ENCODE results near the gene FGR. TPM values are rescaled to one million over a fixed set of nuclear protein-coding genes. Genes with fewer than 3 reads are reported as not detected.
A peak's percentile ranks its signal among the peaks of the same experiment; 100 is the strongest.

The FGR gene
- total and polyA plus RNA-seq, 2 of the 13 experiments (the other 11 are each of a cell fraction or from before 2014, with no cell fraction given), result not detected

DNA sequence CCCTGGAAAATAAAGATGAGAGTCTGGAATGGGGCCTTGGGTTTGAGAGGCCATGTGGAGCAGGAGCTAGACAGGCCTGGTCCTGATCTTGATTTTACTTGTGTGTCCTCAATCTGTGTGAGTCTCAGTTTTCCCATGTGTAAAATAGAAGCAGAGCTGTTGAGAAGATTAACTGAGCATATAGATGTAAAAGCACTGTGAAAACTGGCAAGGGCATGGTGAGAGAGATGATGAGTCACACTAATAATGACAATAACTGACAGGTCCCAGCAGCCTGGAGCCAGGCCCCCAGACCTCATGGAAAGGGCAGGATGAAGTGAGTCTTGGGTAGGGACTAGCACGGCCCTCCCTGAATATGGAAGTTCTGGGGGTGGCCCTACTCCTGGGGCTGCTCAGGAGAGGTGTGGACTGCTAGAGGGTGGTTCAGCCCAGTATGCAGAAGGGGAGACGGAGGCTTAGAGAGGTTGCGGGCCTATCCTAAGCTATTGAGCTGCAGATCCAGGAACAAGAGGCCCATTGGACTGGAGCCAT lies 28.2 kb downstream of the FGR start (continued):
- TF ChIP-seq, protein P1, sequence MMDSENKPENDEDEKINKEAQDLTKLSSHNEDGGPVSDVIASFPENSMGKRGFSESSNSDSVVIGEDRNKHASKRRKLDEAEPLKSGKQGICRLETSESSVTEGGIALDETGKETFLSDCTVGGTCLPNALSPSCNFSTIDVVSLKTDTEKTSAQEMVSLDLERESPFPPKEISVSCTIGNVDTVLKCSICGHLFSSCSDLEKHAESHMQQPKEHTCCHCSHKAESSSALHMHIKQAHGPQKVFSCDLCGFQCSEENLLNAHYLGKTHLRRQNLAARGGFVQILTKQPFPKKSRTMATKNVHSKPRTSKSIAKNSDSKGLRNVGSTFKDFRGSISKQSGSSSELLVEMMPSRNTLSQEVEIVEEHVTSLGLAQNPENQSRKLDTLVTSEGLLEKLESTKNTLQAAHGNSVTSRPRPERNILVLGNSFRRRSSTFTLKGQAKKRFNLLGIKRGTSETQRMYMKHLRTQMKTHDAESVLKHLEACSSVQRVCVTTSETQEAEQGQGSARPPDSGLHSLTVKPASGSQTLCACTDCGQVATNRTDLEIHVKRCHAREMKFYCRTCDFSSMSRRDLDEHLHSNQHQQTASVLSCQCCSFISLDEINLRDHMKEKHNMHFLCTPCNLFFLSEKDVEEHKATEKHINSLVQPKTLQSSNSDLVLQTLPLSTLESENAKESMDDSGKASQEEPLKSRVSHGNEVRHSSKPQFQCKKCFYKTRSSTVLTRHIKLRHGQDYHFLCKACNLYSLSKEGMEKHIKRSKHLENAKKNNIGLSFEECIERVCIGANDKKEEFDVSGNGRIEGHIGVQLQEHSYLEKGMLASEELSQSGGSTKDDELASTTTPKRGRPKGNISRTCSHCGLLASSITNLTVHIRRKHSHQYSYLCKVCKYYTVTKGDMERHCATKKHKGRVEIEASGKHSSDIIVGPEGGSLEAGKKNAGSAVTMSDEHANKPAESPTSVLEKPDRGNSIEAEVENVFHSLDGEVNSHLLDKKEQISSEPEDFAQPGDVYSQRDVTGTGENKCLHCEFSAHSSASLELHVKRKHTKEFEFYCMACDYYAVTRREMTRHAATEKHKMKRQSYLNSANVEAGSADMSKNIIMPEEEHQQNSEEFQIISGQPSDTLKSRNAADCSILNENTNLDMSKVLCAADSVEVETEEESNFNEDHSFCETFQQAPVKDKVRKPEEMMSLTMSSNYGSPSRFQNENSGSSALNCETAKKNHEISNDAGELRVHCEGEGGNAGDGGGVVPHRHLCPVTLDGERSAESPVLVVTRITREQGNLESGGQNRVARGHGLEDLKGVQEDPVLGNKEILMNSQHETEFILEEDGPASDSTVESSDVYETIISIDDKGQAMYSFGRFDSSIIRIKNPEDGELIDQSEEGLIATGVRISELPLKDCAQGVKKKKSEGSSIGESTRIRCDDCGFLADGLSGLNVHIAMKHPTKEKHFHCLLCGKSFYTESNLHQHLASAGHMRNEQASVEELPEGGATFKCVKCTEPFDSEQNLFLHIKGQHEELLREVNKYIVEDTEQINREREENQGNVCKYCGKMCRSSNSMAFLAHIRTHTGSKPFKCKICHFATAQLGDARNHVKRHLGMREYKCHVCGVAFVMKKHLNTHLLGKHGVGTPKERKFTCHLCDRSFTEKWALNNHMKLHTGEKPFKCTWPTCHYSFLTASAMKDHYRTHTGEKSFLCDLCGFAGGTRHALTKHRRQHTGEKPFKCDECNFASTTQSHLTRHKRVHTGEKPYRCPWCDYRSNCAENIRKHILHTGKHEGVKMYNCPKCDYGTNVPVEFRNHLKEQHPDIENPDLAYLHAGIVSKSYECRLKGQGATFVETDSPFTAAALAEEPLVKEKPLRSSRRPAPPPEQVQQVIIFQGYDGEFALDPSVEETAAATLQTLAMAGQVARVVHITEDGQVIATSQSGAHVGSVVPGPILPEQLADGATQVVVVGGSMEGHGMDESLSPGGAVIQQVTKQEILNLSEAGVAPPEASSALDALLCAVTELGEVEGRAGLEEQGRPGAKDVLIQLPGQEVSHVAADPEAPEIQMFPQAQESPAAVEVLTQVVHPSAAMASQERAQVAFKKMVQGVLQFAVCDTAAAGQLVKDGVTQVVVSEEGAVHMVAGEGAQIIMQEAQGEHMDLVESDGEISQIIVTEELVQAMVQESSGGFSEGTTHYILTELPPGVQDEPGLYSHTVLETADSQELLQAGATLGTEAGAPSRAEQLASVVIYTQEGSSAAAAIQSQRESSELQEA (CRISPR knock-in tag; IDR thresholded peaks at IDR 0.05; ENCODE audit: not compliant biosample characterization), result no peak
- peak; percentile 14; the same call in 1 of the 2 replicates for TF ChIP-seq ZNF629 (CRISPR knock-in tag; conservative IDR thresholded peaks at IDR 0.05)
- TF ChIP-seq ZNF678 (CRISPR knock-in tag; IDR thresholded peaks at IDR 0.05), result no peak
- TF ChIP-seq KAT7 (CRISPR knock-in tag; IDR thresholded peaks at IDR 0.05; ENCODE audit: borderline replicate concordance), result no peak
- no peak for TF ChIP-seq ZFP90 (CRISPR knock-in tag; IDR thresholded peaks at IDR 0.05; ENCODE audit: borderline replicate concordance)
- TF ChIP-seq, protein P2, sequence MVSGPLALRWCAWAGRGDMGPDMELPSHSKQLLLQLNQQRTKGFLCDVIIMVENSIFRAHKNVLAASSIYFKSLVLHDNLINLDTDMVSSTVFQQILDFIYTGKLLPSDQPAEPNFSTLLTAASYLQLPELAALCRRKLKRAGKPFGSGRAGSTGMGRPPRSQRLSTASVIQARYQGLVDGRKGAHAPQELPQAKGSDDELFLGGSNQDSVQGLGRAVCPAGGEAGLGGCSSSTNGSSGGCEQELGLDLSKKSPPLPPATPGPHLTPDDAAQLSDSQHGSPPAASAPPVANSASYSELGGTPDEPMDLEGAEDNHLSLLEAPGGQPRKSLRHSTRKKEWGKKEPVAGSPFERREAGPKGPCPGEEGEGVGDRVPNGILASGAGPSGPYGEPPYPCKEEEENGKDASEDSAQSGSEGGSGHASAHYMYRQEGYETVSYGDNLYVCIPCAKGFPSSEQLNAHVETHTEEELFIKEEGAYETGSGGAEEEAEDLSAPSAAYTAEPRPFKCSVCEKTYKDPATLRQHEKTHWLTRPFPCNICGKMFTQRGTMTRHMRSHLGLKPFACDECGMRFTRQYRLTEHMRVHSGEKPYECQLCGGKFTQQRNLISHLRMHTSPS (CRISPR knock-in tag; IDR thresholded peaks at IDR 0.05; ENCODE audit: low read depth), result 0 out of 2 replicates have a peak, but pooled peaks have one; percentile 60
- TF ChIP-seq, protein P3, sequence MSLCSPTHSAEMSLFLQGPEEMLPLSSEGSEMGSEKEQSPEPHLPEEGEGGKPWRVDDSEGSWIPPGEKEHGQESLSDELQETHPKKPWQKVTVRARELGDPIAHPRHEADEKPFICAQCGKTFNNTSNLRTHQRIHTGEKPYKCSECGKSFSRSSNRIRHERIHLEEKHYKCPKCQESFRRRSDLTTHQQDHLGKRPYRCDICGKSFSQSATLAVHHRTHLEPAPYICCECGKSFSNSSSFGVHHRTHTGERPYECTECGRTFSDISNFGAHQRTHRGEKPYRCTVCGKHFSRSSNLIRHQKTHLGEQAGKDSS (CRISPR knock-in tag; IDR thresholded peaks at IDR 0.05; ENCODE audit: borderline replicate concordance, low read depth), result 0 out of 2 replicates have a peak, but pooled peaks have one; percentile 29
- no peak for TF ChIP-seq AGO2 (optimal IDR thresholded peaks at IDR 0.05; ENCODE audit: low read depth, low read length)
- no peak for TF ChIP-seq KDM5B (CRISPR knock-in tag; IDR thresholded peaks at IDR 0.05; ENCODE audit: borderline replicate concordance)
- no peak for TF ChIP-seq NR2F1 (CRISPR knock-in tag; IDR thresholded peaks at IDR 0.05)
- no peak for TF ChIP-seq ZKSCAN8 (CRISPR knock-in tag; IDR thresholded peaks at IDR 0.05; ENCODE audit: borderline replicate concordance)
- TF ChIP-seq, protein P4, sequence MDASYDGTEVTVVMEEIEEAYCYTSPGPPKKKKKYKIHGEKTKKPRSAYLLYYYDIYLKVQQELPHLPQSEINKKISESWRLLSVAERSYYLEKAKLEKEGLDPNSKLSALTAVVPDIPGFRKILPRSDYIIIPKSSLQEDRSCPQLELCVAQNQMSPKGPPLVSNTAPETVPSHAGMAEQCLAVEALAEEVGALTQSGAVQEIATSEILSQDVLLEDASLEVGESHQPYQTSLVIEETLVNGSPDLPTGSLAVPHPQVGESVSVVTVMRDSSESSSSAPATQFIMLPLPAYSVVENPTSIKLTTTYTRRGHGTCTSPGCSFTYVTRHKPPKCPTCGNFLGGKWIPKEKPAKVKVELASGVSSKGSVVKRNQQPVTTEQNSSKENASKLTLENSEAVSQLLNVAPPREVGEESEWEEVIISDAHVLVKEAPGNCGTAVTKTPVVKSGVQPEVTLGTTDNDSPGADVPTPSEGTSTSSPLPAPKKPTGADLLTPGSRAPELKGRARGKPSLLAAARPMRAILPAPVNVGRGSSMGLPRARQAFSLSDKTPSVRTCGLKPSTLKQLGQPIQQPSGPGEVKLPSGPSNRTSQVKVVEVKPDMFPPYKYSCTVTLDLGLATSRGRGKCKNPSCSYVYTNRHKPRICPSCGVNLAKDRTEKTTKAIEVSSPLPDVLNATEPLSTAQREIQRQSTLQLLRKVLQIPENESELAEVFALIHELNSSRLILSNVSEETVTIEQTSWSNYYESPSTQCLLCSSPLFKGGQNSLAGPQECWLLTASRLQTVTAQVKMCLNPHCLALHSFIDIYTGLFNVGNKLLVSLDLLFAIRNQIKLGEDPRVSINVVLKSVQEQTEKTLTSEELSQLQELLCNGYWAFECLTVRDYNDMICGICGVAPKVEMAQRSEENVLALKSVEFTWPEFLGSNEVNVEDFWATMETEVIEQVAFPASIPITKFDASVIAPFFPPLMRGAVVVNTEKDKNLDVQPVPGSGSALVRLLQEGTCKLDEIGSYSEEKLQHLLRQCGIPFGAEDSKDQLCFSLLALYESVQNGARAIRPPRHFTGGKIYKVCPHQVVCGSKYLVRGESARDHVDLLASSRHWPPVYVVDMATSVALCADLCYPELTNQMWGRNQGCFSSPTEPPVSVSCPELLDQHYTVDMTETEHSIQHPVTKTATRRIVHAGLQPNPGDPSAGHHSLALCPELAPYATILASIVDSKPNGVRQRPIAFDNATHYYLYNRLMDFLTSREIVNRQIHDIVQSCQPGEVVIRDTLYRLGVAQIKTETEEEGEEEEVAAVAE (CRISPR knock-in tag; IDR thresholded peaks at IDR 0.05; ENCODE audit: borderline replicate concordance), result no peak
- no peak for TF ChIP-seq MED1 (CRISPR knock-in tag; IDR thresholded peaks at IDR 0.05)
- TF ChIP-seq NFE2 (CRISPR knock-in tag; IDR thresholded peaks at IDR 0.05), result no peak
